ENCODE measurements around the gene FUT7. TPM values are rescaled to one million over a fixed set of nuclear protein-coding genes. Genes with fewer than 3 reads are reported as not detected.

FUT7 gene
- total and polyA plus RNA-seq, 2 donors from 2014 or later = 0.60 TPM; not detected in 1

GRCh38 chr9:137078701-137079400 is 47.0 kb upstream of the FUT7 start:
- Histone ChIP-seq H3K27ac (ENCODE audit: low read depth in 2 of 2, low read length in 2 of 2) (no peak overlapping the region), H3K4me3 (ENCODE audit: low read length in 3 of 3) (peak overlapping the region in 1 of 3 donors; percentile 61), H3K9me3 (ENCODE audit: control insufficient read depth in 2 of 3, insufficient read depth in 1 of 3, low read length in 3 of 3) (no peaks in the 10 kb centered on the region), H3K4me1 (ENCODE audit: control insufficient read depth in 2 of 3, insufficient read depth in 2 of 3, low read depth in 1 of 3, low read length in 3 of 3) (peaks cover 0 to 9% (median 0%) of the 10 kb centered on the region in 3 donors), H3K27me3 (ENCODE audit: control insufficient read depth, insufficient read depth, low read length) (peaks cover 11% of the 10 kb centered on the region), H3K36me3 (ENCODE audit: control insufficient read depth in 2 of 3, insufficient read depth in 3 of 3, low read length in 3 of 3) (peaks cover 0 to 14% (median 6%) of the 10 kb centered on the region in 3 donors), H3K9ac (ENCODE audit: low read length in 3 of 3) (peak overlapping the region in 1 of 3 donors; percentile 4)
- FAIRE-seq (no peak), DNase-seq (peak in 2 of 5 donors; percentile 14 to 63)
- intact Hi-C loops (cut with DNase I) = no loop called here
- TF ChIP-seq, protein P1, sequence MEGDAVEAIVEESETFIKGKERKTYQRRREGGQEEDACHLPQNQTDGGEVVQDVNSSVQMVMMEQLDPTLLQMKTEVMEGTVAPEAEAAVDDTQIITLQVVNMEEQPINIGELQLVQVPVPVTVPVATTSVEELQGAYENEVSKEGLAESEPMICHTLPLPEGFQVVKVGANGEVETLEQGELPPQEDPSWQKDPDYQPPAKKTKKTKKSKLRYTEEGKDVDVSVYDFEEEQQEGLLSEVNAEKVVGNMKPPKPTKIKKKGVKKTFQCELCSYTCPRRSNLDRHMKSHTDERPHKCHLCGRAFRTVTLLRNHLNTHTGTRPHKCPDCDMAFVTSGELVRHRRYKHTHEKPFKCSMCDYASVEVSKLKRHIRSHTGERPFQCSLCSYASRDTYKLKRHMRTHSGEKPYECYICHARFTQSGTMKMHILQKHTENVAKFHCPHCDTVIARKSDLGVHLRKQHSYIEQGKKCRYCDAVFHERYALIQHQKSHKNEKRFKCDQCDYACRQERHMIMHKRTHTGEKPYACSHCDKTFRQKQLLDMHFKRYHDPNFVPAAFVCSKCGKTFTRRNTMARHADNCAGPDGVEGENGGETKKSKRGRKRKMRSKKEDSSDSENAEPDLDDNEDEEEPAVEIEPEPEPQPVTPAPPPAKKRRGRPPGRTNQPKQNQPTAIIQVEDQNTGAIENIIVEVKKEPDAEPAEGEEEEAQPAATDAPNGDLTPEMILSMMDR (IDR thresholded peaks at IDR 0.05; ENCODE audit: borderline replicate concordance, extremely low read depth, insufficient read depth) = no peak

DNA sequence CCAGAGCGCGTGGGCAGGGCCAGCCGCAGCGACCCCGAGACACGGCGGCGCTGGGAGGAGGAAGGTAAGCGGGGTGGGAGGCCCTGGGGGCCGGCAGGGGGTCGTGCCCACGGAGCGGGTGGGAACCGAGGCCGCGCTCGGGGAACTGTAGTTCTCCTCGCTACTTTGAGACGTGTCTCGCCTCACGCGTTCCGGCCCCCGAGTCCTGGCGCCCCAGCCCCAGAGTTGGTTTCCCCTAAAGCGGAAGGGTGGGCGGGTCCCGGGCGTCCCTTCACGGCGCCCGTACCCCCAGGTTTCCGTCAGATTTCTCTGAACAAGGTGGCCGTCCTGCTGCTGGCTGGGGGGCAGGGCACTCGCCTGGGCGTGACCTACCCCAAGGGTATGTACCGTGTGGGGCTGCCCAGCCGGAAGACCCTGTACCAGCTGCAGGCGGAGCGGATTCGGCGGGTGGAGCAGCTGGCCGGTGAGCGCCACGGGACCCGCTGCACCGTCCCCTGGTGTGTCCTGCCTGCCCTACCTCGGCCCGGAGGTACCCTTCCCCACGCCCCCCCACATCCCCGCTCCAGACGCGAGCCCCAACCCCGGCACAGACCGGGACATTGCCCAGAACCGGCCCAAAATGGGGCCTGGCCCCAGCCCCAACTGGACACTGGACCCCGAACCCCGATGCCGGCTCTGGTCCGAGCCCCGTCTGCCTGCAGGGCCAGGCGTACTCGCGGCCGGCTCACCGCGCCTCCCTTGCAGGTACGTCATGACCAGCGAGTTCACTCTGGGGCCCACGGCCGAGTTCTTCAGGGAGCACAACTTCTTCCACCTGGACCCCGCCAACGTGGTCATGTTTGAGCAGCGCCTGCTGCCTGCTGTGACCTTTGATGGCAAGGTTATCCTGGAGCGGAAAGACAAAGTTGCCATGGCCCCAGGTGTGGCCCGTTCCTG is 46.1 kb upstream of the FUT7 start:
- no peak for FAIRE-seq
- Histone ChIP-seq H3K36me3 (ENCODE audit: control insufficient read depth in 2 of 3, insufficient read depth in 3 of 3, low read length in 3 of 3) (peaks cover 0 to 14% (median 3%) of the 10 kb centered on the region in 3 donors), H3K9ac (ENCODE audit: low read length in 3 of 3) (peak overlapping the region in 2 of 3 donors; percentile 4 to 31), H3K4me1 (ENCODE audit: control insufficient read depth in 2 of 3, insufficient read depth in 2 of 3, low read depth in 1 of 3, low read length in 3 of 3) (peaks cover 0 to 9% (median 0%) of the 10 kb centered on the region in 3 donors), H3K27ac (ENCODE audit: low read depth in 2 of 2, low read length in 2 of 2) (no peak overlapping the region), H3K9me3 (ENCODE audit: control insufficient read depth in 2 of 3, insufficient read depth in 1 of 3, low read length in 3 of 3) (no peaks in the 10 kb centered on the region), H3K4me3 (ENCODE audit: low read length in 3 of 3) (peak overlapping the region in 2 of 3 donors; percentile 44 to 61), H3K27me3 (ENCODE audit: control insufficient read depth, insufficient read depth, low read length) (peaks cover 11% of the 10 kb centered on the region)
- DNase-seq = peak in 4 of 5 donors; percentile 16 to 86 (median 49)
- intact Hi-C loops (cut with DNase I) = no loop called here
- TF ChIP-seq, protein P1 (IDR thresholded peaks at IDR 0.05; ENCODE audit: borderline replicate concordance, extremely low read depth, insufficient read depth) = no peak

- H3K9ac ChIP-seq (ENCODE audit: low read length in 3 of 3) = peak within 1 kb of the TSS in 2 of 3 donors; percentile 4 to 31
- no peak for FAIRE-seq
Measured at GRCh38 chr9:137077010-137077747, 45.3 kb upstream of the FUT7 start, which contains the start of gene UAP1L1. Gene UAP1L1 (plus strand): TSS chr9:137077517. CDS start chr9:137077533, 16 bp downstream.

More at GRCh38 chr9:137077010-137077747, 45.3 kb upstream of the FUT7 start, which contains the start of gene UAP1L1:
- peaks cover 0 to 14% (median 0%) of the 10 kb centered on the region in 3 donors for H3K36me3 ChIP-seq (ENCODE audit: control insufficient read depth in 2 of 3, insufficient read depth in 3 of 3, low read length in 3 of 3)
- TF ChIP-seq, protein P1 (IDR thresholded peaks at IDR 0.05; ENCODE audit: borderline replicate concordance, extremely low read depth, insufficient read depth) = no peak
- peak within 1 kb of the TSS in 2 of 3 donors; percentile 44 to 61 for H3K4me3 ChIP-seq (ENCODE audit: low read length in 3 of 3)
- intact Hi-C loops (cut with DNase I) = no loop called here
- H3K27ac ChIP-seq (ENCODE audit: low read depth in 2 of 2, low read length in 2 of 2) = peak within 1 kb of the TSS in 1 of 2 donors; percentile 9
- H3K27me3 ChIP-seq (ENCODE audit: control insufficient read depth, insufficient read depth, low read length) = peaks cover 11% of the 10 kb centered on the region
- H3K4me1 ChIP-seq (ENCODE audit: control insufficient read depth in 2 of 3, insufficient read depth in 2 of 3, low read depth in 1 of 3, low read length in 3 of 3) = peaks cover 0 to 9% (median 0%) of the 10 kb centered on the region in 3 donors
- DNase-seq = peak; percentile 26 to 95 (median 62)
- no peaks in the 10 kb centered on the region for H3K9me3 ChIP-seq (ENCODE audit: control insufficient read depth in 2 of 3, insufficient read depth in 1 of 3, low read length in 3 of 3)
